B cell (primary cell): Measurements from ENCODE around the gene MRC2. TPM values are rescaled to one million over a fixed set of nuclear protein-coding genes. Genes with fewer than 3 reads are reported as not detected.

Source experiments
- ATAC-seq: fragments of 200-7000 bp; cut with Tn5 transposase; one replicate; pipeline ENCODE4 v1.10.0; 2021; ENCODE audit warnings: low read depth, mild to moderate bottlenecking, moderate number of reproducible peaks, moderate library complexity
- CTCF ChIA-PET: fragments of 350-600 bp; sonication (Branson Sonifier 250); formaldehyde crosslinking; loops from one replicate; lab custom pipeline; 2021; ENCODE audit warnings: antibody characterized with exemption, inconsistent platforms; lab: Charles Lee
- POLR2A ChIA-PET: fragments of 350-600 bp; sonication (Branson Sonifier 250); formaldehyde crosslinking; loops from one replicate; lab custom pipeline; 2021; ENCODE audit warnings: antibody characterized with exemption; lab: Charles Lee
- DNase-seq: peaks from one replicate; pipeline ENCODE4 v3.0.0; 2013
- H2AFZ ChIP-seq: 2 replicates; pipeline ENCODE4 v1.6.1; 2012; ENCODE audit warnings: mild to moderate bottlenecking, low read depth, low read length; ENCODE audit not compliant: insufficient read depth, poor library complexity, severe bottlenecking
- H3K27ac ChIP-seq, 2 donors: 1 replicate in 1 of 2; 2 replicates in 1 of 2; pipeline ENCODE4 v1.5.1; 2012 to 2013; ENCODE audit warnings: low read length in 2 of 2, mild to moderate bottlenecking in 2 of 2, moderate library complexity in 1 of 2
- H3K27me3 ChIP-seq, 4 experiments: fragments of 200-600 bp in 1 of 4; sonication (generic) in 1 of 4; replicated peaks in 1 of 4; 1 replicate in 2 of 4; 2 replicates in 2 of 4; pipeline versions ENCODE4 v1.6.1 to v1.7.0; 2013 to 2016; ENCODE audit warnings: low read length in 3 of 4, mild to moderate bottlenecking in 2 of 4, mixed read lengths in 1 of 4, moderate library complexity in 1 of 4; ENCODE audit not compliant: insufficient read depth in 4 of 4, control insufficient read depth in 3 of 4; ENCODE audit errors: control extremely low read depth in 1 of 4
- H3K36me3 ChIP-seq, 2 experiments: replicated peaks in 1 of 2; 1 replicate in 1 of 2; 2 replicates in 1 of 2; pipeline versions ENCODE4 v1.6.1 to v1.7.1; 2013; ENCODE audit warnings: low read length in 1 of 2; ENCODE audit not compliant: insufficient read depth in 2 of 2, control insufficient read depth in 1 of 2; ENCODE audit errors: control extremely low read depth in 1 of 2, extremely low read depth in 1 of 2
- H3K4me1 ChIP-seq, 2 donors: fragments of 200-600 bp in 1 of 2; sonication (generic) in 1 of 2; 1 replicate in 1 of 2; 2 replicates in 1 of 2; pipeline versions ENCODE4 v1.5.1 to v1.6.1; 2013 to 2017; ENCODE audit warnings: low read length in 2 of 2; ENCODE audit not compliant: control insufficient read depth in 2 of 2, insufficient read depth in 2 of 2
- H3K4me2 ChIP-seq: replicated peaks from 2 replicates; pipeline ENCODE3; 2012; ENCODE audit warnings: mild to moderate bottlenecking, low read depth, low read length; ENCODE audit not compliant: poor library complexity, severe bottlenecking
- H3K4me3 ChIP-seq, 5 experiments: fragments of 200-600 bp in 1 of 5; sonication (generic) in 1 of 5; 1 replicate in 3 of 5; 2 replicates in 2 of 5; pipeline versions ENCODE4 v1.5.1 to v1.7.0; 2011 to 2016; ENCODE audit warnings: low read length in 4 of 5, mild to moderate bottlenecking in 4 of 5, low read depth in 2 of 5, control low read depth in 1 of 5, moderate library complexity in 1 of 5; ENCODE audit not compliant: insufficient read depth in 1 of 5; ENCODE audit errors: control extremely low read depth in 1 of 5, extremely low read depth in 1 of 5
- H3K79me2 ChIP-seq: fragments of 200-600 bp; sonication (generic); one replicate; pipeline ENCODE4 v1.6.0; 2016; ENCODE audit warnings: low read length; ENCODE audit not compliant: control insufficient read depth, insufficient read depth
- H3K9ac ChIP-seq: fragments of 200-600 bp; sonication (generic); 2 replicates; pipeline ENCODE4 v1.6.1; 2017; ENCODE audit warnings: mild to moderate bottlenecking, low read length, moderate library complexity
- H3K9me3 ChIP-seq, 3 donors: one replicate each; pipeline versions ENCODE4 v1.6.1 to v1.7.1; 2013; ENCODE audit warnings: low read length in 2 of 3; ENCODE audit not compliant: control insufficient read depth in 2 of 3, insufficient read depth in 1 of 3; ENCODE audit errors: control extremely low read depth in 1 of 3
- H4K20me1 ChIP-seq: 2 replicates; pipeline ENCODE4 v1.6.0; 2012; ENCODE audit warnings: mild to moderate bottlenecking, low read length; ENCODE audit not compliant: insufficient read depth, control insufficient read depth, poor library complexity, severe bottlenecking
- H3K27ac Mint-ChIP-seq: one replicate; pipeline ENCODE4 v1.8.0; 2021; ENCODE audit warnings: mixed read lengths
- H3K27me3 Mint-ChIP-seq: one replicate; pipeline ENCODE4 v1.8.0; 2021; ENCODE audit warnings: mixed read lengths
- H3K4me1 Mint-ChIP-seq: one replicate; pipeline ENCODE4 v1.8.0; 2021; ENCODE audit warnings: mixed read lengths
- H3K4me3 Mint-ChIP-seq: one replicate; pipeline ENCODE4 v1.8.0; 2021; ENCODE audit warnings: mixed read lengths
- H3K9me3 Mint-ChIP-seq: one replicate; pipeline ENCODE4 v1.8.0; 2022; ENCODE audit warnings: mixed read lengths; ENCODE audit not compliant: insufficient read depth
- CTCF ChIP-seq: fragments of 200-600 bp; IDR thresholded peaks from one replicate; pipeline ENCODE4 v1.8.0; 2022; ENCODE audit warnings: antibody characterized with exemption, mild to moderate bottlenecking
- EZH2 ChIP-seq: IDR thresholded peaks from 2 replicates; pipeline ENCODE4 v1.6.1; 2012; ENCODE audit warnings: borderline replicate concordance, low read depth, mild to moderate bottlenecking, moderate library complexity, low read length; ENCODE audit not compliant: insufficient read depth, poor library complexity, severe bottlenecking
- WGBS: methylation state at CpG from one replicate; pipeline ENCODE4 v1.1.5; 2013; ENCODE audit warnings: missing lambda C conversion rate; ENCODE audit not compliant: insufficient coverage; 5-methylcytosine and 5-hydroxymethylcytosine counted together
- intact Hi-C: fragments of 100-400 bp; cut with micrococcal nuclease; formaldehyde crosslinking; loops from one replicate; pipeline ENCODE4 v1.10.0; 2022
- polyA plus RNA-seq: library from polyadenylated mRNA; depleted of rRNA; stranded (reverse); fragments of >200 nt; gene quantifications from 2 replicates; pipeline ENCODE4 v1.2.3, GENCODE V29; 2012
- total RNA-seq, 2 donors: library from RNA; stranded (reverse); fragments of 120-200 nt in 1 of 2; gene quantifications; 1 replicate in 1 of 2; 2 replicates in 1 of 2; pipeline versions ENCODE4 v1.2.3 to v1.2.4, GENCODE V29; 2013 to 2022

Gene MRC2
- total and polyA plus RNA-seq, 2 donors (not counting 1 experiment from before 2014, with no cell fraction given), result 0.09 to 0.34 TPM

DNA sequence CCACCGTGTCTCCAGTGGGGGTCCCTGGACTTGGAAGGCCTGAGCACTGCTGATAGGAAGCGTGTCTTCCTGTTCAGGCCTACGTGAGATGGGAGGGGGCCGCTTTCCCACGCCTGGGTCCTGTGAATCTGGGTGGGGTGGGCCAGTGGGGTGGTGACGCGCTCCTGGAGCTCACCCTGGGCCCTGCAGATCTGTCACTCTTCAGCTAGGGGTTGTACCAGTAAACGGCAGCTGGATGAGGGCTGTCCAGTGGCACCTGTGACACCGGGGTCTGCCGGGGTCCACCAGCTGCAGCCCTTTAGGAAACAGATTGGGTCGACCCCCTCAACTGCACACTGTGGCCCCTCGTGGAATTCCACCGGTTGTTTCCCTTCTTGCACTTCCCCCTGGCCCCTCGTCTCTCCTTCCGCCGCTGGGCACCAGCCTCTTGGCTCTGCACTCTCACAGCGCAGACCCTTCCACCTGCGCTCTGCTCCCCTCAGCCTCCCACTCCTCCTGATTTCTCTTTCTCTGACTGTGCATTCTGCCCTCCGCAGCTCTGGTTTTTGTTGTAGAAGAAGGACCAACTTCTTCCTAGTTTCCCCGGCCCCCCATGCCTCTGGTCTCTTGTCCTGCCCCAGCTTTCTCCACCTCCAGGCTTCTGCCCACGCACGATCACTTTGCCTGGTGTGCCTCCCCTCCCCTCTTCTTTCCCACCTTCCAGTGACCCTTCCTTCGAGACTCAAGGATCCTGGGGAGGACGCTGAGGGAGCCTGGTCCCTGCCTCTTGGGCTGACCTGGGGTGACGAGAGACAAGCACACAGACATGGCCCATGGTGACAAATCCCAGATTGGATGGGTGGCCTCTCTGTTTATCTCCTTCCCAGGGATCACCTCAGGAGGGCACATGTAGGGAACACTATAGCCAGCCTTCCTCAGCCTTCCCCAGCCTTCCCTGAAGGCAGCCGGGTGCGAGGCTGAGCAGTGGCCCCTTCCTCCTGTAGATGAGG is 4.8 kb downstream of the MRC2 start:
- H3K27me3 ChIP-seq, result peaks cover 0 to 25% (median 3%) of the 10 kb centered on the region in 4 experiments
- Mint-ChIP-seq H3K4me1 (peaks cover 8% of the 10 kb centered on the region), H3K27me3 (peaks cover 19% of the 10 kb centered on the region), H3K27ac (no peak overlapping the region), H3K9me3 (no peaks in the 10 kb centered on the region), H3K4me3 (no peak overlapping the region)
- H3K36me3 ChIP-seq, result no peaks in the 10 kb centered on the region
- WGBS, result 57% methylated on average over 19 of the region's 27 CpGs
- no peak for TF ChIP-seq EZH2
- TF ChIP-seq CTCF, result no peak
- peaks cover 10 to 12% of the 10 kb centered on the region in 2 donors for H3K4me1 ChIP-seq
- no peak overlapping the region for H2AFZ ChIP-seq
- no peak overlapping the region for H3K27ac ChIP-seq
- no peak overlapping the region for H3K9ac ChIP-seq
- no peak overlapping the region for H3K4me2 ChIP-seq
- no peaks in the 10 kb centered on the region for H4K20me1 ChIP-seq
- intact Hi-C loops, result no loop called here
- H3K79me2 ChIP-seq, result no peaks in the 10 kb centered on the region
- no peak overlapping the region for H3K4me3 ChIP-seq
- ATAC-seq, result no peak
- POLR2A ChIA-PET, result no interaction called here
- CTCF ChIA-PET, result no interaction called here
- DNase-seq, result no peak
- no peaks in the 10 kb centered on the region for H3K9me3 ChIP-seq

DNA sequence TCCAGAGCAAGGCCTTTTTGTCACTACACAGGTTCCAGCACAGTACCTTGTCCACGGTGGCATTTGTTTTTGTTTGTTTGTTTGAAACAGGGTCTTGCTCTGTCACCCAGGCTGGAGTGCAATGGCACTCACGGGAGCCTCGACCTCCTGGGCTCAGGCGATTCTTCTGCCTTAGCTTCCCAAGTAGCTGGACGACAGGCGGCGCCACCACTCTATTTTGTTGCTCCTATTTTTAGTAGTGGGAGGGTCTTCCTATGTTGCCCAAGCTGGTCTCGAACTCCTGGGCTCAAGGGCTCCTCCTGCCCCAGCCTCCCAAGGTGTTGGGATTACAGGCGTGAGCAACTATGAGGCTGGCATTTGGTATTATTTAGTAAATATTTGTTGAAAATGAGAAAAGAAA is 10.3 kb downstream of the MRC2 start:
- intact Hi-C loops, result no loop called here
- peaks cover 0 to 2% (median 0%) of the 10 kb centered on the region in 4 experiments for H3K27me3 ChIP-seq
- ATAC-seq, result no peak
- Mint-ChIP-seq H3K9me3 (no peaks in the 10 kb centered on the region), H3K27me3 (peaks cover 4% of the 10 kb centered on the region), H3K27ac (no peak overlapping the region), H3K4me3 (no peak overlapping the region), H3K4me1 (no peaks in the 10 kb centered on the region)
- H3K79me2 ChIP-seq, result no peaks in the 10 kb centered on the region
- POLR2A ChIA-PET, result no interaction called here
- H3K4me2 ChIP-seq, result no peak overlapping the region
- no peaks in the 10 kb centered on the region for H3K4me1 ChIP-seq
- H3K36me3 ChIP-seq, result no peaks in the 10 kb centered on the region
- H3K9ac ChIP-seq, result no peak overlapping the region
- TF ChIP-seq CTCF (no peak), EZH2 (no peak)
- no peaks in the 10 kb centered on the region for H3K9me3 ChIP-seq
- CTCF ChIA-PET, result no interaction called here
- H3K4me3 ChIP-seq, result no peak overlapping the region
- no peaks in the 10 kb centered on the region for H4K20me1 ChIP-seq
- no peak overlapping the region for H2AFZ ChIP-seq
- DNase-seq, result no peak
- H3K27ac ChIP-seq, result no peak overlapping the region
- 81% methylated on average over 4 of the region's 9 CpGs for WGBS
